Upper lobe of left lung (tissue), 6 donors: Measurements from ENCODE around the gene RDH14. TPM values are rescaled to one million over a fixed set of nuclear protein-coding genes. Genes with fewer than 3 reads are reported as not detected.

Experiments
- ATAC-seq, 2 donors: fragments of 200-7000 bp; cut with Tn5 transposase; one replicate each; pipeline ENCODE4 v1.9.1; 2022; ENCODE audit warnings: mild to moderate bottlenecking in 2 of 2, moderate library complexity in 2 of 2; ENCODE audit not compliant: low FRiP score in 2 of 2
- DNase-seq, 2 donors: peaks; one replicate each; pipeline ENCODE4 v3.0.0-alpha.2; 2019 to 2020
- H3K27ac ChIP-seq, 4 donors: fragments of 200-600 bp; sonication (generic); one replicate each; pipeline ENCODE4 v1.5.1; 2016 to 2019
- H3K27me3 ChIP-seq, 4 donors: fragments of 200-600 bp; sonication (generic); one replicate each; pipeline ENCODE4 v1.5.1; 2017 to 2019
- H3K36me3 ChIP-seq, 4 donors: fragments of 200-600 bp; sonication (generic); one replicate each; pipeline ENCODE4 v1.5.1; 2016 to 2019
- H3K4me1 ChIP-seq, 4 donors: fragments of 200-600 bp; sonication (generic); one replicate each; pipeline ENCODE4 v1.5.1; 2018 to 2019
- H3K4me3 ChIP-seq, 4 donors: fragments of 200-600 bp; sonication (generic); one replicate each; pipeline ENCODE4 v1.5.1; 2017 to 2019; ENCODE audit warnings: mild to moderate bottlenecking in 2 of 4, moderate library complexity in 1 of 4
- H3K9me3 ChIP-seq, 4 donors: fragments of 200-600 bp; sonication (generic); one replicate each; pipeline ENCODE4 v1.5.1; 2018 to 2019
- EP300 ChIP-seq, 4 donors: sonication (generic); formaldehyde crosslinking; IDR thresholded peaks; one replicate each; pipeline ENCODE4 v1.5.1; 2017; ENCODE audit warnings: antibody characterized with exemption in 4 of 4, control low read depth in 2 of 4
- POLR2A ChIP-seq, 4 donors: fragments of 450-650 bp; IDR thresholded peaks; one replicate each; pipeline ENCODE4 v1.5.1; 2016 to 2017; ENCODE audit warnings: antibody characterized with exemption in 4 of 4, mild to moderate bottlenecking in 2 of 4
- POLR2AphosphoS5 ChIP-seq, 2 donors: sonication (generic); formaldehyde crosslinking; IDR thresholded peaks; one replicate each; pipeline ENCODE4 v1.5.1; 2017; ENCODE audit warnings: antibody characterized with exemption in 2 of 2
- WGBS, 2 donors: methylation state at CpG; one replicate each; pipeline ENCODE4 v1.1.5; 2017 to 2018; 5-methylcytosine and 5-hydroxymethylcytosine counted together
- total RNA-seq, 6 donors: library from RNA; depleted of rRNA in 4 of 6; stranded (reverse); fragments of >200 nt in 4 of 6; gene quantifications; one replicate each; pipeline versions ENCODE4 v1.1.0 to v1.2.1, GENCODE V29; 2016 to 2021
- TF ChIP-seq, protein P1 (sequence below), 6 experiments: fragments of 450-650 bp in 4 of 6; fragments of 200-600 bp in 2 of 6; sonication (generic) in 2 of 6; IDR thresholded peaks; one replicate each; pipeline ENCODE4 v1.5.1; 2016 to 2019; ENCODE audit warnings: antibody characterized with exemption in 6 of 6
- donor health status: DM: no; HTN: no; CAD: no; lungs with moderate emphysema.
- donor health status: DM: no; HTN: yes; CAD: no; lungs with severe emphysema.

RDH14 gene
- total RNA-seq, 6 donors from 2014 or later, result 16.2 to 35.2 (median 26.8) TPM

DNA sequence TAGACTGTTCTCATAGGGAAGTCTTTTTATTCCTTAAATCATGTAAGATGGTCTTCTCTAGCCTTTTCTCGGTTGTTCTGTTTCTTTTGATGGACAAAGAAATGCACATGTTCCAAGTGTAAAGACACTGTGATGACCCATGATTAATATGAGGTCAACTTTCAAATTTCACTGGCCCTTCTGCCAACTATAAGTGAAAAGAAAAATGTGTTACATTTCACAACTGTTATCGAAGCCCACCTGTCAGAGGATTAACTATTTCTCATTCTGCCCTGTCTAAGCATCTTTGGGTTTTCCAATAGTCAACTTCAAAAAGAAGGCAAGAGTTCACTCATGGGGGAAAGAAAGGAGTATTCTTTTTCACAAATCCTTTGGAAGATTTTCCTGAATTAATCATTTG is 3.3 kb downstream of the RDH14 start:
- WGBS, 2 donors, result 74 to 80% methylated on average over 2 of the region's 2 CpGs
- no peak for TF ChIP-seq POLR2A (IDR thresholded peaks at IDR 0.05)
- TF ChIP-seq, protein P1, sequence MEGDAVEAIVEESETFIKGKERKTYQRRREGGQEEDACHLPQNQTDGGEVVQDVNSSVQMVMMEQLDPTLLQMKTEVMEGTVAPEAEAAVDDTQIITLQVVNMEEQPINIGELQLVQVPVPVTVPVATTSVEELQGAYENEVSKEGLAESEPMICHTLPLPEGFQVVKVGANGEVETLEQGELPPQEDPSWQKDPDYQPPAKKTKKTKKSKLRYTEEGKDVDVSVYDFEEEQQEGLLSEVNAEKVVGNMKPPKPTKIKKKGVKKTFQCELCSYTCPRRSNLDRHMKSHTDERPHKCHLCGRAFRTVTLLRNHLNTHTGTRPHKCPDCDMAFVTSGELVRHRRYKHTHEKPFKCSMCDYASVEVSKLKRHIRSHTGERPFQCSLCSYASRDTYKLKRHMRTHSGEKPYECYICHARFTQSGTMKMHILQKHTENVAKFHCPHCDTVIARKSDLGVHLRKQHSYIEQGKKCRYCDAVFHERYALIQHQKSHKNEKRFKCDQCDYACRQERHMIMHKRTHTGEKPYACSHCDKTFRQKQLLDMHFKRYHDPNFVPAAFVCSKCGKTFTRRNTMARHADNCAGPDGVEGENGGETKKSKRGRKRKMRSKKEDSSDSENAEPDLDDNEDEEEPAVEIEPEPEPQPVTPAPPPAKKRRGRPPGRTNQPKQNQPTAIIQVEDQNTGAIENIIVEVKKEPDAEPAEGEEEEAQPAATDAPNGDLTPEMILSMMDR (IDR thresholded peaks at IDR 0.05), result no peak
- no peak for TF ChIP-seq EP300 (IDR thresholded peaks at IDR 0.05)
- TF ChIP-seq POLR2AphosphoS5 (IDR thresholded peaks at IDR 0.05), result no peak
- Histone ChIP-seq H3K4me3 (no peak overlapping the region), H3K27ac (peak overlapping the region in 1 of 4 donors; percentile 20), H3K9me3 (no peaks in the 10 kb centered on the region), H3K27me3 (no peaks in the 10 kb centered on the region), H3K36me3 (peaks cover 0 to 23% (median 8%) of the 10 kb centered on the region in 4 donors), H3K4me1 (peaks cover 25 to 50% (median 33%) of the 10 kb centered on the region in 4 donors)
- DNase-seq (no peak), ATAC-seq (no peak)

DNA sequence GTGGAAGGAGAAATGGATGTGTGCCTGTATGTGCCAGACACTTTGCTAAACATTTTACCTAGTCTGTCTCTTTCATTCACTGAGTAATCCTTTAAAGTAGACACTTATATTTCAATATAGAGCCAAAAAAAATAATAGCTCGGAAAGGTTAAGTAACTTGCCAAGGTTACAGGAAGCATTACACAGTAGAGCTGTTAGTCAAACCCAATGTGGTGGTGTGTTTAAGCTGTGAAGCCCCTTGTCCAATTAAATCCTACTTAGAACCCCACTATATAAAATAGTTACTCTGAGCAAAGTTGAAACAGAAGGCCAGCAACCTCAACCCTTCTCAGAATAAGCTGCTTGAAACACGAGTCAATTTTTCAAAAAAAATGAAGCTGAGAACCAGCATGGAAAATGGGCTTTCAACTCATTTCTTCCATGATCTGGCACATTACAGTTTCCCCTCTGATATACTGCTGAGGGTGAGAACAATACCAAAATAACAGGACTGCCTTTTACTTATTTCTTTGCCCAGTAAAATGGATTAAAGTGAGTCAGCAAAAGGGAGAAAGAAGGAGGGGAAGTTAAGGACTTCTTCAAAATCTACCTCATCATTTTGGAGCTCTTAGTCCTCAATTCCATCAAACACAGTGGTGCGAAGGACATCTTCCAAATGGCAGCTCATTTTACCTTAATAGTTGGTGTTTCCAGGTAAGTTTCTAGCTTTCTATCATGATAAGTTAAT is 7.9 kb downstream of the RDH14 start:
- Histone ChIP-seq H3K27me3 (no peaks in the 10 kb centered on the region), H3K4me3 (no peak overlapping the region), H3K27ac (no peak overlapping the region), H3K9me3 (no peaks in the 10 kb centered on the region), H3K36me3 (peaks cover 0 to 23% (median 8%) of the 10 kb centered on the region in 4 donors), H3K4me1 (peaks cover 9 to 41% (median 15%) of the 10 kb centered on the region in 4 donors)
- DNase-seq (no peak), ATAC-seq (no peak)
- WGBS, 2 donors, result 69 to 75% methylated on average over 3 of the region's 3 CpGs
- TF ChIP-seq EP300 (IDR thresholded peaks at IDR 0.05), result no peak
- TF ChIP-seq, protein P1 (IDR thresholded peaks at IDR 0.05), result no peak
- TF ChIP-seq POLR2AphosphoS5 (IDR thresholded peaks at IDR 0.05), result no peak
- no peak for TF ChIP-seq POLR2A (IDR thresholded peaks at IDR 0.05)

- TF ChIP-seq POLR2A (IDR thresholded peaks at IDR 0.05), result no peak
- TF ChIP-seq, protein P1 (IDR thresholded peaks at IDR 0.05), result no peak
- TF ChIP-seq POLR2AphosphoS5 (IDR thresholded peaks at IDR 0.05), result no peak
- TF ChIP-seq EP300 (IDR thresholded peaks at IDR 0.05), result no peak
- H3K4me1 ChIP-seq, result peaks cover 10 to 38% (median 16%) of the 10 kb centered on the region in 4 donors
- WGBS, 2 donors, result 71 to 84% methylated on average over 2 of the region's 2 CpGs
- no peak overlapping the region for H3K4me3 ChIP-seq
- DNase-seq, result no peak
- no peak overlapping the region for H3K27ac ChIP-seq
- H3K27me3 ChIP-seq, result no peaks in the 10 kb centered on the region
- H3K9me3 ChIP-seq, result no peaks in the 10 kb centered on the region
- no peak for ATAC-seq
- H3K36me3 ChIP-seq, result peaks cover 0 to 23% (median 8%) of the 10 kb centered on the region in 4 donors
Measured at GRCh38 chr2:18551623-18552022, 8.8 kb downstream of the RDH14 start.

- H3K4me1 ChIP-seq, result peaks cover 14 to 39% (median 19%) of the 10 kb centered on the region in 4 donors
- ATAC-seq (no peak), DNase-seq (no peak)
- WGBS, 2 donors, result 63 to 69% methylated on average over 1 of the region's 1 CpG
- no peaks in the 10 kb centered on the region for H3K9me3 ChIP-seq
- no peaks in the 10 kb centered on the region for H3K27me3 ChIP-seq
- peaks cover 0 to 23% (median 8%) of the 10 kb centered on the region in 4 donors for H3K36me3 ChIP-seq
- H3K4me3 ChIP-seq, result no peak overlapping the region
- TF ChIP-seq POLR2A (IDR thresholded peaks at IDR 0.05) (no peak), POLR2AphosphoS5 (IDR thresholded peaks at IDR 0.05) (no peak), EP300 (IDR thresholded peaks at IDR 0.05) (no peak)
- TF ChIP-seq, protein P1 (IDR thresholded peaks at IDR 0.05), result no peak
- no peak overlapping the region for H3K27ac ChIP-seq
Measured at GRCh38 chr2:18551169-18551568, 9.3 kb downstream of the RDH14 start.
